ENCODE results near the gene STUM.
"Not testable (repeated sequence)": the region's sequence is repeated elsewhere in the genome, so short reads cannot be mapped to it uniquely, and the experiment has no call there.

Gene STUM

GRCh38 chr1:226637147-226637935, 88.8 kb downstream of the STUM start:
- no peak for DNase-seq (ENCODE audit: low read depth in 1 of 2, low spot score in 1 of 2)

- DNase-seq (ENCODE audit: low read depth in 1 of 2, low spot score in 1 of 2): no peak
Observed at GRCh38 chr1:226638001-226638601, 89.5 kb downstream of the STUM start.

- no peak for DNase-seq (ENCODE audit: low read depth in 1 of 2, low spot score in 1 of 2)
Observed at GRCh38 chr1:226638608-226639007, 90.0 kb downstream of the STUM start.

- DNase-seq (ENCODE audit: low read depth in 1 of 2, low spot score in 1 of 2): not testable (repeated sequence)
Observed at GRCh38 chr1:226639206-226639605, 90.6 kb downstream of the STUM start.

GRCh38 chr1:226639631-226640061, 91.1 kb downstream of the STUM start:
- DNase-seq (ENCODE audit: low read depth in 1 of 2, low spot score in 1 of 2): no peak

GRCh38 chr1:226640321-226641136, 92.0 kb downstream of the STUM start:
- no peak for DNase-seq (ENCODE audit: low read depth in 1 of 2, low spot score in 1 of 2)

GRCh38 chr1:226641671-226642231, 93.2 kb downstream of the STUM start:
- no peak for DNase-seq (ENCODE audit: low read depth in 1 of 2, low spot score in 1 of 2)

GRCh38 chr1:226642421-226642820, 93.9 kb downstream of the STUM start:
- no peak for DNase-seq (ENCODE audit: low read depth in 1 of 2, low spot score in 1 of 2)

GRCh38 chr1:226643177-226643576, 94.6 kb downstream of the STUM start:
- peak; percentile 43 to 55 for DNase-seq (ENCODE audit: low read depth in 1 of 2, low spot score in 1 of 2)

- DNase-seq (ENCODE audit: low read depth in 1 of 2, low spot score in 1 of 2): no peak
Observed at GRCh38 chr1:226643611-226644540, 95.3 kb downstream of the STUM start.

- DNase-seq (ENCODE audit: low read depth in 1 of 2, low spot score in 1 of 2): no peak
Observed at GRCh38 chr1:226644541-226645176, 96.1 kb downstream of the STUM start.

GRCh38 chr1:226645279-226645976, 96.9 kb downstream of the STUM start:
- DNase-seq (ENCODE audit: low read depth in 1 of 2, low spot score in 1 of 2): no peak

- DNase-seq (ENCODE audit: low read depth in 1 of 2, low spot score in 1 of 2): no peak
Observed at GRCh38 chr1:226646026-226646869, 97.7 kb downstream of the STUM start.

GRCh38 chr1:226646870-226647449, 98.4 kb downstream of the STUM start:
- no peak for DNase-seq (ENCODE audit: low read depth in 1 of 2, low spot score in 1 of 2)

- DNase-seq (ENCODE audit: low read depth in 1 of 2, low spot score in 1 of 2): no peak
Observed at GRCh38 chr1:226647719-226648118, 99.2 kb downstream of the STUM start.

- DNase-seq (ENCODE audit: low read depth in 1 of 2, low spot score in 1 of 2): no peak
Observed at GRCh38 chr1:226648421-226648820, 99.9 kb downstream of the STUM start.

- no peak for DNase-seq (ENCODE audit: low read depth in 1 of 2, low spot score in 1 of 2)
Observed at GRCh38 chr1:226649244-226649643, 100.7 kb downstream of the STUM start.

- no peak for DNase-seq (ENCODE audit: low read depth in 1 of 2, low spot score in 1 of 2)
Observed at GRCh38 chr1:226649780-226650179, 101.2 kb downstream of the STUM start.
